HepG2 (cell line): ENCODE results near the gene INHBE. TPM values are rescaled to one million over a fixed set of nuclear protein-coding genes. Genes with fewer than 3 reads are reported as not detected.

Source experiments
- FOSL2 ChIP-seq: sonication (generic); formaldehyde crosslinking; IDR thresholded peaks from 2 replicates; pipeline ENCODE4 v1.4.0; 2020; ENCODE audit warnings: missing genetic modification reagents
- KDM1A ChIP-seq: IDR thresholded peaks from 2 replicates; pipeline ENCODE4 v1.6.1; 2016; ENCODE audit warnings: missing compliant biosample characterization
- MTF2 ChIP-seq: sonication (generic); formaldehyde crosslinking; IDR thresholded peaks from 2 replicates; pipeline ENCODE4 v1.5.0; 2020; ENCODE audit warnings: missing genetic modification reagents, borderline replicate concordance
- NFIC ChIP-seq: IDR thresholded peaks from 2 replicates; pipeline ENCODE4 v1.6.1; 2012; ENCODE audit warnings: mild to moderate bottlenecking, low read length, inconsistent platforms
- NFYC ChIP-seq: IDR thresholded peaks from 2 replicates; pipeline ENCODE4 v1.6.1; 2016; ENCODE audit warnings: missing genetic modification reagents, missing compliant biosample characterization
- SNAPC2 ChIP-seq: sonication (generic); formaldehyde crosslinking; IDR thresholded peaks from 2 replicates; pipeline ENCODE4 v1.8.1; 2022; ENCODE audit warnings: mild to moderate bottlenecking, missing genetic modification reagents
- STAG1 ChIP-seq: sonication (generic); formaldehyde crosslinking; IDR thresholded peaks from 2 replicates; pipeline ENCODE4 v1.4.0; 2020; ENCODE audit warnings: missing genetic modification reagents
- TBL1XR1 ChIP-seq: fragments of 150-350 bp; IDR thresholded peaks from 2 replicates; pipeline ENCODE4 v1.6.1; 2014; ENCODE audit warnings: borderline replicate concordance, low read length; ENCODE audit not compliant: partially characterized antibody
- TOPORS ChIP-seq: sonication (generic); formaldehyde crosslinking; IDR thresholded peaks from 2 replicates; pipeline ENCODE4 v1.8.0; 2023; ENCODE audit warnings: mild to moderate bottlenecking, missing genetic modification reagents
- ZC3H4 ChIP-seq: sonication (generic); formaldehyde crosslinking; IDR thresholded peaks from 2 replicates; pipeline ENCODE4 v1.4.0; 2020; ENCODE audit warnings: missing genetic modification reagents, borderline replicate concordance
- ZFP37 ChIP-seq: sonication (generic); formaldehyde crosslinking; IDR thresholded peaks from 2 replicates; pipeline ENCODE4 v1.4.0; 2020; ENCODE audit warnings: missing genetic modification reagents, borderline replicate concordance
- ZMYM3 ChIP-seq: sonication (generic); formaldehyde crosslinking; IDR thresholded peaks from 2 replicates; pipeline ENCODE4 v1.5.1; 2020; ENCODE audit warnings: mild to moderate bottlenecking, missing genetic modification reagents
- ZNF17 ChIP-seq: sonication (generic); formaldehyde crosslinking; IDR thresholded peaks from 2 replicates; pipeline ENCODE4 v1.5.0; 2020; ENCODE audit warnings: mild to moderate bottlenecking, missing genetic modification reagents
- ZNF253 ChIP-seq: sonication (generic); formaldehyde crosslinking; IDR thresholded peaks from 2 replicates; pipeline ENCODE4 v1.8.0; 2022; ENCODE audit warnings: mild to moderate bottlenecking, missing genetic modification reagents, borderline replicate concordance
- ZNF329 ChIP-seq: sonication (generic); formaldehyde crosslinking; IDR thresholded peaks from 2 replicates; pipeline ENCODE4 v1.9.0; 2021; ENCODE audit warnings: low read depth, mild to moderate bottlenecking, missing genetic modification reagents
- ZNF564 ChIP-seq: sonication (generic); formaldehyde crosslinking; IDR thresholded peaks from 2 replicates; pipeline ENCODE4 v1.8.1; 2023; ENCODE audit warnings: mild to moderate bottlenecking, missing genetic modification reagents
- ZNF709 ChIP-seq: sonication (generic); formaldehyde crosslinking; IDR thresholded peaks from 2 replicates; pipeline ENCODE4 v1.5.0; 2020; ENCODE audit warnings: mild to moderate bottlenecking, missing genetic modification reagents
- ZNF761 ChIP-seq: sonication (generic); formaldehyde crosslinking; conservative IDR thresholded peaks from 2 replicates; pipeline ENCODE4 v1.4.0; 2020; ENCODE audit warnings: mild to moderate bottlenecking, missing genetic modification reagents
- ZNF768 ChIP-seq: sonication (generic); formaldehyde crosslinking; IDR thresholded peaks from 2 replicates; pipeline ENCODE4 v1.4.0; 2020; ENCODE audit warnings: missing genetic modification reagents
- ZNF784 ChIP-seq: sonication (generic); formaldehyde crosslinking; IDR thresholded peaks from 2 replicates; pipeline ENCODE4 v1.5.1; 2020; ENCODE audit warnings: missing genetic modification reagents, mild to moderate bottlenecking, borderline replicate concordance
- ZNF839 ChIP-seq: sonication (generic); formaldehyde crosslinking; IDR thresholded peaks from 2 replicates; pipeline ENCODE4 v1.4.0; 2020; ENCODE audit warnings: missing genetic modification reagents, mild to moderate bottlenecking, borderline replicate concordance
- ZZZ3 ChIP-seq: sonication (generic); formaldehyde crosslinking; IDR thresholded peaks from 2 replicates; pipeline ENCODE4 v1.4.0; 2020; ENCODE audit warnings: missing genetic modification reagents, mild to moderate bottlenecking, borderline replicate concordance
- polyA plus RNA-seq, 8 experiments: library from polyadenylated mRNA; depleted of rRNA in 3 of 8; stranded (reverse) in 7 of 8; unstranded in 1 of 8; fragments of >200 nt; fragmentation: Illumina TruSeq in 4 of 8; extraction: Trizol in 4 of 8; gene quantifications; 2 replicates each; pipeline versions ENCODE4 v1.2.1 to v1.2.3, GENCODE V29; 2011 to 2016; ENCODE audit warnings: low read depth in 4 of 8, missing spikeins in 1 of 8, mixed read lengths in 1 of 8; ENCODE audit not compliant: insufficient read depth in 1 of 8
- total RNA-seq, 5 experiments: library from RNA; depleted of rRNA; stranded (reverse); fragments of >200 nt; fragmentation: Illumina TruSeq; extraction: Trizol; gene quantifications; 2 replicates each; pipeline ENCODE4 v1.2.3, GENCODE V29; 2016; ENCODE audit warnings: low read depth in 1 of 5
- TF ChIP-seq, protein P1 (sequence below): sonication (generic); formaldehyde crosslinking; IDR thresholded peaks from 2 replicates; pipeline ENCODE4 v1.4.0; 2020; ENCODE audit warnings: missing genetic modification reagents
- TF ChIP-seq, protein P2 (sequence below): IDR thresholded peaks from 2 replicates; pipeline ENCODE4 v1.6.1; 2016; ENCODE audit warnings: missing compliant biosample characterization, missing genetic modification reagents, borderline replicate concordance
- TF ChIP-seq, protein P3 (sequence below): sonication (generic); formaldehyde crosslinking; IDR thresholded peaks from 2 replicates; pipeline ENCODE4 v1.4.0; 2020; ENCODE audit warnings: missing genetic modification reagents

INHBE gene
- total and polyA plus RNA-seq, 2 of the 13 experiments (the other 11 are each of a cell fraction or from before 2014, with no cell fraction given): 17.0 to 32.0 TPM

DNA sequence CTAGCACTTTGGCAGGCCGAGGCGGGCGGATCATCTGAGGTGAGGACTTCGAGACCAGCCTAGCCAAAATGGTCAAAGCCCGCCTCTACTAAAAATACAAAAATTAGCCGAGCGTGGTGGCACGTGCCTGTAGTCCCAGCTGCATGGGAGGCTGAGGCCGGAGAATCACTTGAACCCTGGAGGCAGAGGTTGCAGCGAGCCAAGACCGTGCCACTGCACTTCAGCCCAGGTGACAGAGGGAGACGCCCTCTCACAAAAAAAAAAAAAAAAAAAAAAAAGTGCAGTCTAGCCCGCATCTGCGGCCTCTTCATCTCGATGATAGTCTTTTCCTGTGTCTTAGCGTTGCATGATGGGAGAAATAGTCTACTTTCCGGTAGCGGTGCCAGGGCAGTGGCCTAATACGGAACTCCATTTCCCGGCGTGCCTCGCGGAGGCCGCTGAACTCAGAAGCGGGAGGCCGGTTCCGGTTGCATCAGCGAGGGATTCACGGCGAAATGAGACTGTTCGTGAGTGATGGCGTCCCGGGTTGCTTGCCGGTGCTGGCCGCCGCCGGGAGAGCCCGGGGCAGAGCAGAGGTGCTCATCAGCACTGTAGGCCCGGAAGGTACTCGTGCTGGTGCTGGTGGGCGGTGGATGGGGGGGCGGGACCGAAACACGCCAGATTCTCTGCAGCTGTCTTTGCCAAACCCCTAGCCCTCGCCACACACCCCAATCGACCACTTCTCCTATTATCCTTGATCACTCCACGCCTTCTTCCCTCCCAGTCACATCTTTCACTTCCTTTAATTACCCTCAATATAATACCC, 32.7 kb downstream of the INHBE start, which contains the start of gene MARS1 (continued):
- TF ChIP-seq MTF2 (CRISPR knock-in tag) (no peak), ZNF709 (CRISPR knock-in tag) (no peak), SNAPC2 (CRISPR knock-in tag) (no peak), ZC3H4 (CRISPR knock-in tag) (no peak), ZNF768 (CRISPR knock-in tag) (peak; percentile 56; the same call in 1 of the 2 replicates), ZNF329 (CRISPR knock-in tag) (no peak), ZFP37 (no peak), ZZZ3 (CRISPR knock-in tag) (peak; percentile 36; the same call in 1 of the 2 replicates), FOSL2 (CRISPR knock-in tag) (peak; percentile 57; the same call in 1 of the 2 replicates), ZNF839 (CRISPR knock-in tag) (no peak), ZNF784 (peak; percentile 54; the same call in 1 of the 2 replicates), STAG1 (CRISPR knock-in tag) (no peak), NFYC (CRISPR knock-in tag) (peak; percentile 35; the same call in 1 of the 2 replicates), ZNF253 (no peak), ZMYM3 (peak; percentile 91), ZNF564 (CRISPR knock-in tag) (no peak), NFIC (no peak), TOPORS (CRISPR knock-in tag) (no peak), ZNF17 (no peak), TBL1XR1 (no peak), KDM1A (CRISPR knock-in tag) (0 out of 2 replicates have a peak, but pooled peaks have one; percentile 39), ZNF761 (CRISPR knock-in tag) (peak; percentile 58; the same call in 1 of the 2 replicates)
- TF ChIP-seq, protein P1, sequence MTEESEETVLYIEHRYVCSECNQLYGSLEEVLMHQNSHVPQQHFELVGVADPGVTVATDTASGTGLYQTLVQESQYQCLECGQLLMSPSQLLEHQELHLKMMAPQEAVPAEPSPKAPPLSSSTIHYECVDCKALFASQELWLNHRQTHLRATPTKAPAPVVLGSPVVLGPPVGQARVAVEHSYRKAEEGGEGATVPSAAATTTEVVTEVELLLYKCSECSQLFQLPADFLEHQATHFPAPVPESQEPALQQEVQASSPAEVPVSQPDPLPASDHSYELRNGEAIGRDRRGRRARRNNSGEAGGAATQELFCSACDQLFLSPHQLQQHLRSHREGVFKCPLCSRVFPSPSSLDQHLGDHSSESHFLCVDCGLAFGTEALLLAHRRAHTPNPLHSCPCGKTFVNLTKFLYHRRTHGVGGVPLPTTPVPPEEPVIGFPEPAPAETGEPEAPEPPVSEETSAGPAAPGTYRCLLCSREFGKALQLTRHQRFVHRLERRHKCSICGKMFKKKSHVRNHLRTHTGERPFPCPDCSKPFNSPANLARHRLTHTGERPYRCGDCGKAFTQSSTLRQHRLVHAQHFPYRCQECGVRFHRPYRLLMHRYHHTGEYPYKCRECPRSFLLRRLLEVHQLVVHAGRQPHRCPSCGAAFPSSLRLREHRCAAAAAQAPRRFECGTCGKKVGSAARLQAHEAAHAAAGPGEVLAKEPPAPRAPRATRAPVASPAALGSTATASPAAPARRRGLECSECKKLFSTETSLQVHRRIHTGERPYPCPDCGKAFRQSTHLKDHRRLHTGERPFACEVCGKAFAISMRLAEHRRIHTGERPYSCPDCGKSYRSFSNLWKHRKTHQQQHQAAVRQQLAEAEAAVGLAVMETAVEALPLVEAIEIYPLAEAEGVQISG (CRISPR knock-in tag): peak; percentile 99
- TF ChIP-seq, protein P2, sequence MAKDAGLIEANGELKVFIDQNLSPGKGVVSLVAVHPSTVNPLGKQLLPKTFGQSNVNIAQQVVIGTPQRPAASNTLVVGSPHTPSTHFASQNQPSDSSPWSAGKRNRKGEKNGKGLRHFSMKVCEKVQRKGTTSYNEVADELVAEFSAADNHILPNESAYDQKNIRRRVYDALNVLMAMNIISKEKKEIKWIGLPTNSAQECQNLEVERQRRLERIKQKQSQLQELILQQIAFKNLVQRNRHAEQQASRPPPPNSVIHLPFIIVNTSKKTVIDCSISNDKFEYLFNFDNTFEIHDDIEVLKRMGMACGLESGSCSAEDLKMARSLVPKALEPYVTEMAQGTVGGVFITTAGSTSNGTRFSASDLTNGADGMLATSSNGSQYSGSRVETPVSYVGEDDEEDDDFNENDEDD: peak; percentile 69; the same call in 1 of the 2 replicates
- TF ChIP-seq, protein P3, sequence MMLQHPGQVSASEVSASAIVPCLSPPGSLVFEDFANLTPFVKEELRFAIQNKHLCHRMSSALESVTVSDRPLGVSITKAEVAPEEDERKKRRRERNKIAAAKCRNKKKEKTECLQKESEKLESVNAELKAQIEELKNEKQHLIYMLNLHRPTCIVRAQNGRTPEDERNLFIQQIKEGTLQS: peak; percentile 91
